Endothelial cell of umbilical vein (primary cell): ENCODE data around the gene CANT1.

Experiments
- CTCF ChIP-seq, 2 donors: IDR thresholded peaks; 1 replicate in 1 of 2; 2 replicates in 1 of 2; pipeline ENCODE4 v1.5.1; 2011; ENCODE audit warnings: low read length in 2 of 2, mild to moderate bottlenecking in 2 of 2, moderate library complexity in 2 of 2, control low read depth in 1 of 2, inconsistent platforms in 1 of 2, low read depth in 1 of 2; ENCODE audit not compliant: insufficient read depth in 1 of 2; ENCODE audit errors: extremely low read depth in 1 of 2
- EZH2 ChIP-seq: IDR thresholded peaks from 2 replicates; pipeline ENCODE4 v1.6.1; 2012; ENCODE audit warnings: borderline replicate concordance, low read depth, mild to moderate bottlenecking, moderate library complexity, low read length, inconsistent platforms; ENCODE audit not compliant: severe bottlenecking
- POLR2A ChIP-seq: IDR thresholded peaks from 2 replicates; pipeline ENCODE4 v1.6.1; 2012; ENCODE audit warnings: low read depth, mild to moderate bottlenecking, control low read depth, low read length
- POLR2AphosphoS5 ChIP-seq: IDR thresholded peaks from 2 replicates; pipeline ENCODE4 v1.6.1; 2012; ENCODE audit warnings: low read depth, mild to moderate bottlenecking, control low read depth, low read length, moderate library complexity; ENCODE audit not compliant: insufficient read depth

DNA sequence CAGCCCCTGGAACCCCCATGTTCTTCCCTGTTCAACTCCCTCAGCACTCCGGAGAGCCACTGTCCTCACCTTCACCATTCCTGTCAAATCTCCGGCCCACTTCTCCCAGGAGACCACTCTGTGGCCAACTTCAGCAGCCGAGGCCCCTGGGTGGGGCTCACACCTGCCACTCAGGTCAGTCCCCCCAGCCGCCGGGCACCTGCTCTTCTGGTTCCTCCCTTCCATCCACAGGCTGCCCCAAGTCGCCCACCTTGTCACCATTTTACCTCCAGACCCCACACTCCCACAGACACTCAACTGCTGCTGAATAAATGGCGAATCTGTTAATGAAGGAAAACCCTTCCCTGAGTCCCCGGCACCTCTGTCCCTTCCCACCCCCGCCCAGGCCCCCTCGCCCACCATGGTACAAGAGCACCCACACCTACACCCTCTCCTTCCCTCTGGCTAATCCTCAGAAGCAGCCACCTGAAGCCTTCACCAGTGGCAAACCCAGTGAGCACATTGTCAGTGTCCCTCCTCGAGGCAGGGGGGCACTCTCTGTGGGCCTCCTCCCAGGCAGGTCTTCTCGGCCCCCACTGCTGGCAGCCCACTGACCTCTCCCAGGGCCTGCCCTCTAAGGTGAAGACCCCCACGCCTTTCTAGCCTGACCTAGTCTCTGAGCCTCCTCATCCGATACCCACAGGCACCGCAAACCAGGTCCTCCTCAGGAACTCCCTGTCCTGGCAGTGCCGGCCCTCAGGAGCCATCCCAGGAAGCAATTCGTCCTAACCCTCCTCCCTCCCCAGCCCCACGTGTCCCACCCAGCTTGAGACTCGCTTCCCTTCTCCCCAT is 8.2 kb downstream of the CANT1 start:
- TF ChIP-seq CTCF (IDR thresholded peaks at IDR 0.05; ENCODE audit: extremely low read depth in 1 of 2, insufficient read depth in 1 of 2, low read depth in 1 of 2, low read length in 2 of 2) (no peak), EZH2 (no peak), POLR2A (no peak), POLR2AphosphoS5 (no peak)
